Stimulated activated CD4-positive, alpha-beta T cell treated with anti-CD3 and anti-CD28 coated beads, TNF-alpha, amount 100 ng/mL, for 48 hours (primary cell): ENCODE measurements around the gene FOXK2.

ENCODE experiments used
- DNase-seq, 3 donors: peaks; one replicate each; pipeline ENCODE4 v3.0.0-alpha.2; 2020; ENCODE audit warnings: low read depth in 3 of 3

FOXK2 gene

DNA sequence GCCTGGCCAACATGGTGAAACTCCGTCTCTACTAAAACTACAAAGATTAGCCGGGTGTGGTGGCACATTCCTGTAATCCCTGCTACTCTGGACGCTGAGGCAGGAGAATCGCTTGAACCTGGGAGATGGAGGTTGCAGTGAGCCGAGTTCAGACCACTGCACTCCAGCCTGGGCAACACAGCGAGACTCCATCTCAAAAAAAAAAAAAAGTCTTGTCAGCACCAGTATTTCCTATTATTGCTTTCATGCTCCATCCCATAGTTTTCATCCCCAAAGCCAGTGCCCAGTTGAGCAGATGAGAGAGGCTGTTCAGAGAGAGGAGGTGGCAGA is 70.3 kb downstream of the FOXK2 start:
- DNase-seq: no peak

DNA sequence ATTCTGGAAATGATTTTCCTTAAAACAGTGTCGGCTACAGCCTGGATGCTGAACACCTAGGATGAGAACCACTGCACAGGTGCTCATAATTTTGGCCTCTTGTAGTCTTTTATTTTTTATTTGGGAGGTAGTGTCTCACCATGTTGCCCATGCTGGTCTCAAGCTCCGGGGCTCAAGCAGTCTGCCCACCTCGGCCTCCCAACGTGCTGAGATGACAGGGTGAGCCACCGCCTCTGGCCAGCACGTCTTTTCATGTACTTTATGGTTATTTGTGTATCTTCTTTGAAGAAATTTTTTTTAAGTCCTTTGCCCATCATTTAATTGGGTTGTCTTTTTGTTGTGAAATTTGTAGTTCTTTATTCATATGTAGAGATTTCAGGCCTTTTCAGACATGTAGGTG is 70.7 kb downstream of the FOXK2 start:
- no peak for DNase-seq

DNA sequence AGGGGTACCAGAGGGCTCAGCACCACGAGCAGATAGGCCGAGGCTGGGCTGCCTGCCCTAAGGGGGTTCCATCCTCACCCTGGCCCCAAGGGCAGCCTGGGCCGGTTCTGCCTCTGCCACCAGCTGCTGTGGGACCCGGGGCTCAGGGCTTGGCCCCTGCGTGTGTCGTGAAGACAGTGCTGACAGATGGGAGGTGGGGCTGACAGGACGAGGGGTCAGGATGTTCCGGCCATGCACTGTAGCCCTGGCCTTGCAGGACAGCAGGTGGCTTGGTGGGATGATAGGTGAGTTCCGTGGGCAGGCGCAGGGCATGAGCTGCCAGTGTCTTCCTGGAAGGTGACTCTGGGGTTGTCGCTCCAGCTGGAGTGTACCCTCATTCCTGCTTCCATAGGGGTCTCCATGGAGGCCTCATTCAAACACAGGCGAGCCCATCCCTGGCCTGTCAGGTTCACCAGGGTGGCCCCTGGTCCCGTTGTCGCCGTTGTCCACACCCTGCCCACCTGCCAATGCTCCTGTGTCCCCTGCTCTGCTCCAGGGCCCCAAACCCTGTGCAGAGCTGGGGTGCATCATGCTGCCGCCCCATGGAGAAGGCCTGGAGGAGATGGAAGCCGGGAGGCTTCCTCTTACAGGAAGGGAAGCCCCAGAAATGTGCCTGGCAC is 71.5 kb downstream of the FOXK2 start:
- DNase-seq: no peak

DNA sequence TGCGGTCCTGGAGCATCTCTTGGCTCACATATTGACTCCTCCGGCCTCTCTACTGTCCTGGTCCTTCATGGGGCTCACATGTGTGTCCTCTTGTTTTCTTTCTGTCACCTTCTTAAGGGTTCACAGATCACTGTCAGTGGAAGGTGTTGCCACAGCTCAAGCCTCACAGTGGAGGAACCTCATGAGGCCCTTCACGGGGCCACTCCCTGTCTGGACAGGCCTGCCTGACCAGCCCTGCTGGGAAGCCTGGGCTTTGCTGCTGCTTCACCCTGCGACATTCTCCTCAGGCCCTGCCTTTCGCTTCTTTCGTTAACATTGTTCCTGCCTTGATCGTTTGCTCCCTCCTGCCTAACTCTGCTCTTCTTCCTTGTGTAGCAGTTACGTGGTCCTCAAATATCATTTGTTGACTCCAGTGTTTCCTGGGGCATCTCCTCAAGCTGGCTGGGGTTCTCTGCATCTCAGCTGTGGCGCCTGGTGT is 72.8 kb downstream of the FOXK2 start:
- no peak for DNase-seq

DNA sequence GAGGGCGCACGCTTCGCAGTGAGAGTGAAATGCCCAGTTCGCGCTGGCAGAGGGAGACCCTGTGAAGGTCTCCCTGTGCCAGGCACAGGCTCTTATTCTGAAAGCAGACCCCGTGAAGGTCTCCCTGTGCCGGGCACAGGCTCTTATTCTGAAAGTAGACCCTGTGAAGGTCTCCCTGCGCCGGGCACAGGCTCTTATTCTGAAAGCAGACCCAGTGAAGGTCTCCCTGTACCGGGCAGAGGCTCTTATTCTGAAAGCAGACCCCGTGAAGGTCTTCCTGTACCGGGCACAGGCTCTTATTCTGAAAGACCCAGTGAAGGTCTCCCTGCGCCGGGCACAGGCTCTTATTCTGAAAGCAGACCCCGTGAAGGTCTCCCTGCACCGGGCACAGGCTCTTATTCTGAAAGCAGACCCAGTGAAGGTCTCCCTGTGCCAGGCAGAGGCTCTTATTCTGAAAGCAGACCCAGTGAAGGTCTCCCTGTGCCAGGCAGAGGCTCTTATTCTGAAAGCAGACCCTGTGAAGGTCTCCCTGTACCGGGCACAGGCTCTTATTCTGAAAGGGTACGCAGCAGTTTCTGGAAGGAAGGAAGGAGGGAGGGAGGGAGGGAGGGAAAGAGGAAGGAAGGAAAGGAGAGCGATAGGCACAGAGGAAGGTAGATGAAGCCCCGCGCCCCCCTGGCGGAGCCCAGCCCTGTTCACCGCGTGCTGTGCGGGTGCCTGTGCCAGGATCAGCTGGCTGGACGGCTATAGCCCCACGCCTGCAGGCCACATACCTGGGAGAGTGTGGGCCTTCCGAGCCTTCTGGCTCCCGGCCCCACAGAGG is 73.4 kb downstream of the FOXK2 start:
- DNase-seq: peak; percentile 25 to 54 (median 41)

DNA sequence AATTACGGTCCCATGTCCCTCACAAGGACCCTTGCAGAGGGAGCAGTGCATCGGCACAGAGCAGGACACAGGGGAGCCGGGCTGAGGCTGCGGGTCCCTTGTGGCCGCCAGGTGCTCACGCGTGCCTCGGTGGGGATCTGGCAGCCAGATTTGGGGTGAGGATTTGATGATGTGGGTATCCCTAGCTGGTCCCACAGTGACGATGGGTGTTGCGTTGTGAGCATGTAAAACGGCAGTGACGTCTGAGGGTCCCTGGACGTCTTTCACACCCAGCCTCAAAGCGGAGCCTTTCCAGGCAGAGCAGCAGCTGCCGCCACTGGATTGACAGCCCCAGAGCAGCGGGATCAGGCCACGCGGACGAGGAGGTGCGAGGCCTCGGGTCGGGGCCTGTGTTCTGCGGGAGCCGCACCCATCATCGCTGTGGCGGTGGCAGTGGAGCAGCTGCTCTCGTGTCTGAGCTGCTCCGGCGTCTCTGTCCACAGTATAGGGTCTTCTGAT is 74.1 kb downstream of the FOXK2 start:
- DNase-seq: no peak

DNA sequence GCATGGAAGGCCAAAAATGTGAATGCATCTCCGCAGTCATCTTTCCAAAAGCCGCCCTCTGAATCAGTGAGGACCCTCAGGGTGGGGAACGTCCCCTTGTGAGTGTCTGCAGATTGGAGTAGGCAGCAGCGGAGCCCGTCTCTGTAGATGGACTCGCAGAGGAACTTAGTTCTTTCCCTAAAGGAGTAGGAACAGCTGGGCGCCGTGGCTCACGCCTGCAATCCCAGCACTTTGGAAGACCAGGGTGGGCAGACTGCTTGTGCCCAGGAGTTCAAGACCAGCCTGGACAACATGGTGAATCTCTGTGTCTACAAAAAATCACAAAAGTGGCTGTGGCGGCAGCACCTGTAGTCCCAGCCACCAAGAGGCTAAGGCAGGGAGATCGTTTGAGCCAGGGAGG is 75.0 kb downstream of the FOXK2 start:
- DNase-seq: no peak

DNA sequence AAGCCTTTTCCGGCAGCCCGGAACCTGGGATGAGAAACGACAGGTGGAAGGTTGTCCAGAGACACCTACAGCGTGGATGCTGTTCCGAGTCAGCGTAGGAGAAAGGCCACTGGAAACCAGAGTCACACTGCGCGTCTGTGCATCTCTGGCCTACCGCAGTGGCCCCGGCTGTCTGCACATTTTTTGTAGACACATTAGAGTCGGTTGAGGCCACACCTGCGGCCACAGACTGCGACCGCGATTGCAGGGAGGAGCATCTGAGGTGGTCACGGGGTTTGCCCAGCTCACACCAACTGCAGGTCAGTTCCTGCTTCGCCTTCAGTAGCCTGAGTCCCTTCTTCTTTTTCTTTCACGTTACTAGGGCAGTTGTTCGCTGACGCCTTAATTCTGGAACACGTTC is 76.4 kb downstream of the FOXK2 start:
- no peak for DNase-seq

DNA sequence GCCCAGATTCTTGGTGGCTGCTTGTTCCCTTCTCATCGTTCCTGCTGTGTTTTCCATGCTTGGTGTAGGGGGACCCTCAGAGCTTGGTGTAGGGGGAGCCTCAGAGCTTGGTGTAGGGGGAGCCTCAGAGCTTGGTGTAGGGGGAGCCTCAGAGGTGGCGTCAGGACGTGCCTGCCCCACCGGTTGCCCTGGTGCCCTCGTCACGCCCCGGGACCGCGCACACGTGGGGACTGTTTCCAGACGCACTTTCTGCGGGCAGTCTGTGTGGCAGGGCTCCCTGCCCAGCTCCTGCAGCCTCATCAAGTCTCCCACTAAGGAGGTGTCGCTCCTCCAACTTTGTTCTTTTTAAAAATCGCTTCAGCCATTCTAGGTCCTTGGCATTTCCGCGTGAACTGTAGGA is 76.8 kb downstream of the FOXK2 start:
- DNase-seq: no peak

DNA sequence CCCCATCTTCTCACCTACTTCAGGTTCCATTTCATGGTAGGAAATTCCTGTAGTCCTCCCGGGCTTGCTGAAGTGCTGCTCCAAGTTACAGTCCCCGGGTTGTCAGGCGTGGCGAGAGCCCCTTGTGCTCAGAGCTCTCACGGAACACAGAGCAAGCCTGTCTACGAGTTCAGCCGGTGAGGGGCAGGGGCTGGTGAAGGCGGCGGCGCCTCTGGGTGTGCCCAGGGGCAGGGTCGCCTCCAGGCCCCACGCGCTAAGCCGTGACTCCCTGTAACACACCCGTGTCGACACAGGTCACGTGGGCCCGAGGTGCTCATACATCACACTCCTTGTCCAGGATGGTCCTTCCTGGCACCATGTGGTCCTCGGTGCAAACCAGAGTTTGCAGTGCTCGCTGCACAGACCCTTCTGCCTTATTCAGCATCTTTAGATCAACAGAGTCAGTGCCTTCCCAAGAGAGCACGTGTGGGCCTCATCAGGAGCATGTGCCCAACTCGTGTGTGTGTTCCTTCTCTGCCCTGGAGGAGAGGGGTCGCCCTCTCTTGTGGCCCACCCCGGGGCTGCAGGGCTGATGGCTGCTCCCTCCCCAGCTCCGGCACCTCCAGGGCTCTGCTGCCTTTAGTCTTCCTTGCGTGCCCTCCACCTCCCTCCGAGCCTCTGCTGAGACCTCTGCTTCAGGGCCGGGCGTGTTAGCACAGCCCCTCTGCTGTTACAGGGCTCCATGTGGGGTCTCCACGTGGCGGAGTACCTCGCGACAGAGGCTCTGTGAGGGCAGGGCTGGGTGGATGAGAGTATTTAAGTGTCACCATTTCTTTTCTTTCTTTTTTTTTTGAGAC is 77.5 kb downstream of the FOXK2 start:
- no peak for DNase-seq

DNA sequence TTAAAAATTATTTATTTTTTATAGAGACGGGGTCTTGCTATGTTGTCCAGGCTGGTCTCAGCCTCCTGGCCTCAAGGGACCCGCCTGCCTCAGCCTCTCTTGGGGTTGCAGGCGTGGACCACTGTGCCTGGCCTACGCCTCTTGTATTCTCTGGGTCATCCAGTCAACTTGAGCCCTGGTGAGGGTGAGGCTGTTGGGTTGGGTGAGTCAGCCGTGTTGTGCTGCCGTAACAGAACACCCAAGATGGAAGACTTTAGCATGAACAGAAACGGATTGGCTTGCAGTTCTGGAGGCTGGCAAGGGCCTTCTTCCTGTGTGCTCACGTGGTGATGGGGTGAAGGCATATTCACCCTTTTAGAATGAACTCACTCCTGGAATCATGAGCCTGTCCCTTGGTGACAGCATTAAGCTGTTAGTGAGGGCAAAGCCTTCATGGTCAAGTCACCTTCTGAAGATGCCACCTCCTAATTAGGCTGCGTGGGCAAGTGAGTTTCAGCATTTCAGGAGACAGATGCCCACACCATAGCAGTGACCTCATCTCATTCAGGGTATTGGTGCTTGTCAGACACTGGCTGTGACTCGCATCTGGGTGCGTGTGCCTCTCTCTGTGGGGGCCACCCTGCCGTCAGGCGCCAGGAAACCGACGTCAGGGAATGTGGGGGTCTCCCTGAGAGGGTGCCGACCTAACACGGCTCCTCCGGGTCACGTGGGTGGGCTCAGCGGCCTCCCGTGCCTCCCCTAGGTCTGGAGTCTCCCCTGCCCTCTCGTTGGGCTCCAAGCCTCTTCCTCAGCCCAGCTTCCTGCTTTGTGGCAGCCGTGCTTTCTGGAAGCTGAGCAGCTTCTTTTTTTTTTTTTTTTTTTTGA is 79.0 kb downstream of the FOXK2 start:
- DNase-seq: no peak

DNA sequence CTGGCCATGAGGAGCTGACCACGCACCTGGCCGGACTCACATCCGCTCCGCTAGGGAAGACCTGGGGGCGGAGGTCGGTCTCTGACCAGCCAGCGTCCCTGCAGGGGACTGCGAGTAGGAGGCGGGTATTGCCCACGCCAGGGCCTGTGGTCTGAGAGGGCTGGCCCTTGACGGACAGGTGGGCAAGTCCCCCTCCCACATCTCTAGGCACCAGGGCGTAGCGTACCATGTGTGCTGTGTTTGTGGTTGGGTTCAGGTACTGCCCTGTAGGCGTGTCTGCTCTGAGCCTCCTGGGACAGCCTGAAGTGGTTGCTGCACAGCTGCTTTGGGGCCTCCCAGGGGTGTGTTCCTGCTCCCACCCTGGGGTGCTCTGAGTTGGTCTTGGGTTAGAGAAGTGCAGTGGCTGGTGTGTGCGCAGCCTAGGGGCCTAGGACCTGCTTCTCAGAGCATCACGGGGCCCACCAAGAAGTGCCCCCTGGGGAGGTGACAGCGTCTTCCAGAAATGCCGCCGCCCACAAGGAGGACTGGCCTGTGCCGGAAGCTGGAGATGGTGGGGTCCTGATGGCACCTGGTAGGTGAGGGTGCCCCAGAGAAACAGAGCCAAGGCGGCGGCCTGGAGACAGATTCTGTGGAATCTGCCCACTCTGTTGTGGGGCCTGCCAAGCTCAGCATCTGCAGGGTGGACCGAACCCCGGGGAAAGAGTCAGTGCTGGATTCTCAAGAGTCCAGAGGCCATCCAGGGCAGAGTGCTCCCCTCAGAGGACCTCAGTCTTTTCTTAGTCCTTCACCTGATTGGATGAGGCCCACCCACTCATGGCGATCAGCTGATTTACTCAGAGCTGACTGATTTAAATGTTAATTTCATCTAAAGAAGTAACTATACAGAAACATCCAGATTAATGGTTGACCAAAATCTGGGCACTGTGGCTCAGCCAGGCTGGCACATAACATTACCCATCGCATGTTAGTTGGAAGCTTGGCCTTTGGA is 80.4 kb downstream of the FOXK2 start:
- DNase-seq: no peak

DNA sequence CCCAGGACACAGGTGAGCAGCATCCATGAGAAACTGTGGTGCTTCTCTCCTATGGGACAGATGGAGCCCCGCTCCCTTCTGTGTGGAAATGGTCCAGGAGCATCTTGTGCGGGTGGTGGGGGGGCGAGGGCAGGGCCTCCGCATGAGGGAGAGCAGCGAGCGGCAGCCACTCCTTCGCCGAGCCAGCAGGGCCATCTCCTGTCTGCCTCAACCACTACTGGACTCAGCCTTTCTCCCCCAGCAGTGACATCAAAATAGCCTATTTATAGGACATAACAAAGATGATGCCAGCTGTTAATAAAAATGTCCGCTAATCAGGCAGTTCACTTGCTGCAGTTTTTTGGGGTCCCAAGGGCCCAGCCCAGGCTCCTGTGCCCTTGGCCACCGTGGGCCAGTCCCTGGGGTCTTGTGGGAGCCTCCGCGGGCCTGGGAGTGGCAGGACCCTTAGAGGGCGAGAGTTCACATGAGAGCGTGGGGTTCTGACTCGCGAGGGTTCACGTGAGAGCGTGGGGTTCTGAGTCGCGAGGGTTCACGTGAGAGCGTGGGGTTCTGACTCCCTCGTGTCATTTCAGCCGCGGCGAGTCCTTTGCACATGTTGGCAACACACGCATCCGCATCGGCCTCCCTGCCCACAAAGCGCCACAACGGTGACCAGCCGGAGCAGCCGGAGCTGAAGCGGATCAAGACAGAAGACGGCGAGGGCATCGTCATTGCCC is 81.4 kb downstream of the FOXK2 start:
- DNase-seq: no peak

DNA sequence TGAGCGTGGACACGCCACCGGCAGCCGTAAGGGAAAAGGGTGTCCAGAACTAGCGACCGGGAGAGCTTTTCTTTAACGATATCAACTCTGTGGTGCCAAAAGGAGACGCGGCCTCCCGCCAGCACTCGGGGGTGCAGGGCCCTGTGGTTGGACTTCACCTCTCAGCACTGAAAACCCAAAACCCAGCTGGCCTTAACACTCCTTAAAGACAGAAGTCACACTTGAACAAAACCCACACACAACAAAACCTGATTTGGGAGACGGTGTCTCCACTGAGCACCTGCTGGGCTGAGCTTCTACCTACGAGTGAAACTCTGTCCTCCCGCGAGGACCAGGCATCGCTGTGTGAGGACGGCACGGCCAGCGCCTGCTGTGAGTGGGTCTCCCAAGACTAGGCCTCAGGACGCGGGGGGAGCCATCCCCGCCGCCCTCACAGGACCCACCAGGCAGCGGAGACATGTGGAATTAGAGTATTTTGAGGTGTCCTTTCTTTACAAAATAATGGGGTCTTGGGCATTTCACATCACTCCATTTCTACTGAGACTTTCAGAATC is 82.0 kb downstream of the FOXK2 start:
- no peak for DNase-seq

DNA sequence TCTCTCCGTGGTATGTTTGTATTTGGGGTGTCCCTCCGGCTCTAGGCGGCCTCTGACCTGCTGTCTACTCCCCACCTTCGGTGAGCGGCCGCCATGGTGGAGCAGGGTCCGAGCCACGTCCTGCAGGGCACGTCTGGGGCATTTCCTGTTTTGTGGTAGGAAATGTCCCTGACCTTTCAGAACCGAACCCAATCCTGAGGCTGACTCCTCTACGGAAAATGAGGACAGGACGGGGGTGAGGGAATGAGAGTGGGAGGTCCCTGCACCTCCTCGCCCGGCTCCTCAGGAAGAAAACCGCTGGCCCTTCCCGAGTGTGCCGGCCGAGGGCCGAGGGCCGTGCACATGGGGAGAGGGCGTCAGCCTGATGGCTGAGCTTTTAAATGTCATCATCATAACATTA is 83.0 kb downstream of the FOXK2 start:
- no peak for DNase-seq

DNA sequence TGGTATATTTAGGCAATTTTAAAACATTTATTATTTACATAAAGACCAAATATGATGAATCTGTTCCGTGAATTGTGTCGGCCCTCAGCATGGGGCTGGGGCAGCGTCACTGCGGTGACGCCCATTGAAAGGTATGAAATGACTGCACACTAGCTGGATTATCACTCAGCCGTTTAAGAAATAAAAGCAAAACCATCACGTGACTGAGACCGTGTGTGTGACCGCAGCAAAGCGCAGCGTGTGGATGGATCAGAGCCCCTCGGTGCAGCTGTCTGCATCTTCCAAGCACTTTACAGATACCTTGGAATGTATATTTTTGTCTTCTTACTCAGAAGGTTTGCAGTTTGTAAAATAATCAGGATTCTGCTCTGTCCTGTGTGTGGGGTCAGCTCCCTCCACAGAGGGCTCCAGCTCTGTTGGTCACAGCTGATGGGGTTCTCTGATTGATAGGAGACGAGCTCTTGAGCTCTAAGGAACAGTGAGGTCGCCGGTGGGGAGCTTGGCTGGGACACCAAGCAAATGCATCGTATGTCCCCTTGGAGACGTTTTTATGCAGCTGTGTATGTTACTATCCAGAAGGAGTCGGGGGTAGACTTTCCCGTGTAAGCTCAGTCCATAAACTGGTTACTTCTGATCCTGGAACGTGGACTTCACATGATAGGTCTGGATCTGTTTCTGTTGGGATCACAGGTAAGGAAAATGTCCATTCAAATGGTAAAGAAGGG is 83.6 kb downstream of the FOXK2 start:
- no peak for DNase-seq

DNA sequence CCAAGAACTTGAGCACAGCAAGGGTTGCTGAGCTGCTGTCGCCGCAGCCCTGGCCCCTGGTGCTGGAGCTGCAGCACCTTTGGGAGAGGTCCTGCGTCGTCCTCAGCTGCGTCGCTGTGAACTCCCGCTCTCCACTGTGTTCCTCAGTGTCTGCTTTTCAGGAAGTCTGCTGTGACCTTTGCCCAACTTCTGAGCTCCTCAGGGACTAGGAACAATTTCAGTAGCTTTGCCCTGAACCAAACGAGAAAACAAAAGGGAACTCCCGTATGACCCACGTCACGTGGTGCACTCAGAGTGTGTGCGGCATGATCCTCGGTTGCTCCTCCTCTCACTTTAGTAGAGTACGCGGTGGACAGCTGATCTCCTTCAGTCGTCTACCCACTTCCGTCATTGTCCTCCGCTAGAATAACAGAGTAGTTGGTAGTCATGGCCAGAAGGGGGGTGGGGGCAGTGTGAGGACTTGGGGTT is 84.5 kb downstream of the FOXK2 start:
- DNase-seq: no peak

DNA sequence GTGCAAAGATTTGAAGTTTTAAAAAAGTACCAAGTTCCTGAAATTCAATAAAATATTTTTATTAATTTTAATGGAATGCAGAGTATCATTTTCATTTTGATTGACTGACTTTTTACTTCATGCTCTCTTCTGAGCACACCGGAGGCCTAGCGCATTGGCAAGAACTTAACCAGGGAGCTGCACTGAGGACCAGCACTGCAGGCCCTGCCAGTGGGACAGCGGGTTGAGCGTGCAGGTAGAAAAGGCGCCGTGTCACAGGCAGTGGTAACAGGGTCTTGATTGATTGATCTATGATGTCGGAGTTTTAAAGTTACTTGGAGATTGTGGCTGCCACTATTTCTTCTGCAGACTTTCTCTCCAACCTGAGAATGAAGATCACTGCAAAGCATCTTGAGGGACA is 85.0 kb downstream of the FOXK2 start:
- DNase-seq: no peak
